Activated B cell treated with CpG ODN at 0.5 μM for 24 hours (primary cell): Measurements from ENCODE around the gene ZGPAT. TPM values are rescaled to one million over a fixed set of nuclear protein-coding genes. Genes with fewer than 3 reads are reported as not detected.

Source experiments
- ATAC-seq: fragments of 200-7000 bp; cut with Tn5 transposase; one replicate; pipeline ENCODE4 v1.10.0; 2021; ENCODE audit warnings: low read depth, mild to moderate bottlenecking, moderate library complexity
- CTCF ChIA-PET: fragments of 350-600 bp; sonication (Branson Sonifier 250); formaldehyde crosslinking; loops from one replicate; lab custom pipeline; 2021; ENCODE audit warnings: antibody characterized with exemption; lab: Charles Lee
- POLR2A ChIA-PET: fragments of 350-600 bp; sonication (Branson Sonifier 250); formaldehyde crosslinking; loops from one replicate; lab custom pipeline; 2021; ENCODE audit warnings: antibody characterized with exemption; lab: Charles Lee
- DNase-seq: peaks from one replicate; pipeline ENCODE4 v3.0.0; 2022
- H3K27ac Mint-ChIP-seq: one replicate; pipeline ENCODE4 v1.8.0; 2020; ENCODE audit warnings: mixed read lengths
- H3K27me3 Mint-ChIP-seq: one replicate; pipeline ENCODE4 v1.8.0; 2021; ENCODE audit warnings: mixed read lengths
- H3K36me3 Mint-ChIP-seq: one replicate; pipeline ENCODE4 v1.8.0; 2021; ENCODE audit warnings: low read depth, mixed read lengths
- H3K4me1 Mint-ChIP-seq: one replicate; pipeline ENCODE4 v1.8.0; 2021; ENCODE audit warnings: mixed read lengths
- H3K4me3 Mint-ChIP-seq: one replicate; pipeline ENCODE4 v1.8.0; 2020; ENCODE audit warnings: mild to moderate bottlenecking, mixed read lengths
- H3K9me3 Mint-ChIP-seq: one replicate; pipeline ENCODE4 v1.8.0; 2020; ENCODE audit warnings: mixed read lengths
- CTCF ChIP-seq: fragments of 200-600 bp; IDR thresholded peaks from one replicate; pipeline ENCODE4 v1.8.0; 2022; ENCODE audit warnings: antibody characterized with exemption, mild to moderate bottlenecking
- intact Hi-C: fragments of 100-400 bp; cut with micrococcal nuclease; formaldehyde crosslinking; loops from one replicate; pipeline ENCODE4 v1.15.1; 2024
- total RNA-seq: library from RNA; stranded (reverse); gene quantifications from 2 replicates; pipeline ENCODE4 v1.2.3, GENCODE V29; 2022

Gene ZGPAT
- total RNA-seq, 1 donor from 2014 or later: 44.0 TPM

- CTCF ChIA-PET: no interaction called here
- no peaks in the 10 kb centered on the region for H3K36me3 Mint-ChIP-seq
- TF ChIP-seq CTCF: no peak
- DNase-seq (no peak), ATAC-seq (no peak)
- no peaks in the 10 kb centered on the region for H3K9me3 Mint-ChIP-seq
- no peak overlapping the region for H3K4me3 Mint-ChIP-seq
- H3K27me3 Mint-ChIP-seq: peaks cover 2% of the 10 kb centered on the region
- POLR2A ChIA-PET: no interaction called here
- intact Hi-C loops: no loop called here
- no peak overlapping the region for H3K27ac Mint-ChIP-seq
- no peaks in the 10 kb centered on the region for H3K4me1 Mint-ChIP-seq
These were observed 69.8 kb downstream of the ZGPAT start for GRCh38 chr20:63777614-63778013.

DNA sequence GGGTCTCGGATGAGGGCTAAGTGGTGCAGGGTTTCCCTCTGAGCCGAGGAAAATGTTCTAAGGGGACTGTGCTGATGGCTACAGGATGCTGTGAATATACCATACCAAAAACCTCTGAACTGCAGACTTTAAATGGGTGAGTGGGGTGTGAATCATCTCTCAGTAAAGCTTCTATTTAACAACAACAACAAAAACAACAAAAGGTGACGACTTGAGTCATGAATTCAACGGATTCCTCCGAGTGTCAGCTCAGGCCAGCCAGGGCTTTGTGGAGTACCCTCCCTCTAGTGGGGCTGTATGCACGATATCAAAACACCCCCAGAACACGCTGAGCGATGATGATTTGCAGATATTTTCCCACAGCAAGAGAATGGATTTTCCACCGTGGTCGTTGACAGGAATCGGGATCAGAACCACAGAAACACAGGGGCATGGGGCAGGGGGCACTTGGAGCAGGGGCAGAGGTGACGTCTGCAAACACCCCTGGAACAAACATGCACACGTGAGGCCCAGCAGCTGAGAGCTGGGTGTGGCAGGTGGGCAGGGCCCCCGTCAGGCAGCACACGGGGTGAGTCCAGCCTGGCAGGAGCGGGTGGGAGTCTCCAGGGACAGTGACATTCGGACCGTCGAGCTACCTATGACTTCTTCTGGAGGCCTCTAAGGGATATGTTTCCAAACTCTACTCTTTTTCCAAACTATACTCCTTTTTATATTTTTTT is 70.4 kb downstream of the ZGPAT start:
- Mint-ChIP-seq H3K4me3 (no peak overlapping the region), H3K9me3 (no peaks in the 10 kb centered on the region), H3K36me3 (no peaks in the 10 kb centered on the region), H3K27ac (no peak overlapping the region), H3K4me1 (no peaks in the 10 kb centered on the region), H3K27me3 (peaks cover 2% of the 10 kb centered on the region)
- intact Hi-C loops: no loop called here
- TF ChIP-seq CTCF: no peak
- DNase-seq (no peak), ATAC-seq (no peak)
- CTCF ChIA-PET: no interaction called here
- POLR2A ChIA-PET: no interaction called here

GRCh38 chr20:63778857-63779256 is 71.0 kb downstream of the ZGPAT start:
- DNase-seq: no peak
- no peak overlapping the region for H3K4me3 Mint-ChIP-seq
- ATAC-seq: no peak
- POLR2A ChIA-PET: no interaction called here
- TF ChIP-seq CTCF: no peak
- intact Hi-C loops: no loop called here
- no peaks in the 10 kb centered on the region for H3K9me3 Mint-ChIP-seq
- no peaks in the 10 kb centered on the region for H3K4me1 Mint-ChIP-seq
- no peak overlapping the region for H3K27ac Mint-ChIP-seq
- no peaks in the 10 kb centered on the region for H3K36me3 Mint-ChIP-seq
- CTCF ChIA-PET: no interaction called here
- peaks cover 2% of the 10 kb centered on the region for H3K27me3 Mint-ChIP-seq

DNA sequence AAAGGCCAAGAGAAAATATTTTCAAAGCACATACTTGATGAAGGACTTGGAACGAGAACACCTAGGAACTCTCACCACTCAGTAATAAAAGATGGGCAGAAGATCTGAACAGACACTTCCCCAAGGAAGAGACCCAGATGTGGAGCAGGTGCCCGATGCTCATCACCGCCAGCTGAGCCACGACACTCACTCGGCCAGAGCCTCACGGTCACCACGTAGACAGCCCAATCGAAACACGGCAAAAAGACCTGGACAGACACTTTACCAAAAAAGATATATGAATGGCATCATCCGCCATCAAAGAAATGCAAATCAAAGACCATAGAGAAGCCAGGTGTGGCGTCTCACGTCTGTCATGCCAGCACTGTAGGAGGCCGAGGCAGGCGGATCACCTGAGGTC is 73.3 kb downstream of the ZGPAT start:
- H3K27me3 Mint-ChIP-seq: no peaks in the 10 kb centered on the region
- H3K4me3 Mint-ChIP-seq: no peak overlapping the region
- ATAC-seq: no peak
- H3K4me1 Mint-ChIP-seq: peaks cover 4% of the 10 kb centered on the region
- no peaks in the 10 kb centered on the region for H3K36me3 Mint-ChIP-seq
- H3K27ac Mint-ChIP-seq: no peak overlapping the region
- DNase-seq: no peak
- no peak for TF ChIP-seq CTCF
- POLR2A ChIA-PET: no interaction called here
- CTCF ChIA-PET: no interaction called here
- intact Hi-C loops: no loop called here
- no peaks in the 10 kb centered on the region for H3K9me3 Mint-ChIP-seq

GRCh38 chr20:63782051-63782471 is 74.2 kb downstream of the ZGPAT start:
- Mint-ChIP-seq H3K9me3 (no peaks in the 10 kb centered on the region), H3K36me3 (no peaks in the 10 kb centered on the region), H3K27ac (no peak overlapping the region), H3K4me1 (peaks cover 6% of the 10 kb centered on the region), H3K4me3 (no peak overlapping the region), H3K27me3 (no peaks in the 10 kb centered on the region)
- no peak for DNase-seq
- peak; percentile 33 for ATAC-seq
- ChIA-PET POLR2A (no interaction called here), CTCF (no interaction called here)
- intact Hi-C loops: no loop called here
- TF ChIP-seq CTCF: no peak
